Activated T-cell treated with anti-CD3 and anti-CD28 coated beads, Interleukin-2, amount 50 U/mL, for 24 hours (primary cell): Measurements from ENCODE around the gene KLHDC8A.
"Not testable (repeated sequence)": the region's sequence is repeated elsewhere in the genome, so short reads cannot be mapped to it uniquely, and the experiment has no call there.

Source experiments
- DNase-seq: peaks from one replicate; pipeline ENCODE4 v3.0.0-alpha.2; 2020
- H3K27ac Mint-ChIP-seq: 2 replicates; pipeline ENCODE4 v1.8.0; 2020; ENCODE audit warnings: mild to moderate bottlenecking, mixed read lengths
- H3K27me3 Mint-ChIP-seq: 2 replicates; pipeline ENCODE4 v1.8.0; 2020; ENCODE audit warnings: mixed read lengths
- H3K36me3 Mint-ChIP-seq: 2 replicates; pipeline ENCODE4 v1.8.0; 2020; ENCODE audit warnings: low read depth, mixed read lengths
- H3K4me1 Mint-ChIP-seq: 2 replicates; pipeline ENCODE4 v1.8.0; 2020; ENCODE audit warnings: low read depth, mixed read lengths
- H3K4me3 Mint-ChIP-seq: 2 replicates; pipeline ENCODE4 v1.8.0; 2020; ENCODE audit warnings: mild to moderate bottlenecking, moderate library complexity, mixed read lengths
- H3K9me3 Mint-ChIP-seq: 2 replicates; pipeline ENCODE4 v1.8.0; 2020; ENCODE audit warnings: mixed read lengths

The KLHDC8A gene

DNA sequence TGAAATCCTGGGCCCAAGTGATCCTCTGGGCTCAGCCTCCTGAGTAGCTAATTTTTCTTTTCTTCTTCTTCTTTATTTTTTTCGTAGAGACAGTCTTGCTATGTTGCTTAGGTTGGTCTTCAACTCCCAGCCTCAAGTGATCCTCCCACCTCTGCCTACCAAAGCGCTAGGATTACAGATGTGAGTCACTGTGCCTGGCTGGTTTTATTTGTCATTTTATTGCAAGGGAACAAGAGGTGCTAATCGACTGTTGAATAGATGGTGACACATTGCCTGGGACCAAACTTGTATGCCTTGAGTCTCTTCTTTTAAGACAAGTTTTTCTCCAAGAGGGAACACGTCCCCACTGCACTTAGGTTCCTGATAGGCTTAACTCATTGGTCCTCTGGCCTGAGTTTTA lies 20.0 kb upstream of the KLHDC8A start:
- Mint-ChIP-seq H3K27ac (no peak overlapping the region), H3K4me3 (no peak overlapping the region), H3K27me3 (peaks cover 19% of the 10 kb centered on the region)

DNA sequence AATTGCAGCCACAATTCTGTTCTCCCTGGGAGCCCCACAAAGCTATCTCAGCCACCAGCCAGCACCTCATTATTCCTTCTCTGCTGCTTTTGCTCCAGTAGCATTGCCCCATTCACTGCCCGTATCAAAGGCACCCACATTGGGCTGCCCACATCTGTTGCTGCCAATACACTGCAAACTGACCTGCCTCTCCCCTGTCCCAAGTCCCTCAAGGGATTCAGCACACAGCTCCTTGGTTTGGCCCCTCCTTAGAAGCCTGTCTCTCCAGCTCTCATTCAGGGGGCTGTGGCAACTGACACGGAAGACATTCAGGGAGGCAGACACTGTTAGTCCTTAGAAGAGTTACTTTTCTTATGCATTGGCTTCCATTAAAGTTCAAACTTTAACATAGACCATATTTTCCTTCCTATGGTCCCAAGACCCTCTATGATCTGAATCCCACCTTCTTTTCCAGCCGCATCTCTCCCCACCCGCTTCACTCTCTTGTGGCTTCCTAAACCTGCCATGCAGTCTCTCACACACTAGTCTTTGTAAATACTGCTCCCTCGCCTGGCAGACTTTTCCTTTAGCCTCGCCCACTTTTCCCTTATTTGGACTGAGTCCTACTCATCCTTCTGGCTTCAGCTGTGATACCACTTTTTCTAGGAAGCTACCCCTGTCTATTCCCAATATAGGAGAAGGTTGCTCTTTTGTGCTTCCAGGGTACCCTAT lies 19.3 kb upstream of the KLHDC8A start:
- no peak overlapping the region for H3K4me3 Mint-ChIP-seq
- peaks cover 19% of the 10 kb centered on the region for H3K27me3 Mint-ChIP-seq
- H3K27ac Mint-ChIP-seq, result no peak overlapping the region
- no peaks in the 10 kb centered on the region for H3K9me3 Mint-ChIP-seq
- H3K36me3 Mint-ChIP-seq, result no peaks in the 10 kb centered on the region
- peaks cover 15% of the 10 kb centered on the region for H3K4me1 Mint-ChIP-seq
- DNase-seq, result no peak

More for the DNA sequence above, 20.0 kb upstream of the KLHDC8A start:
- no peak for DNase-seq
- Mint-ChIP-seq H3K9me3 (no peaks in the 10 kb centered on the region), H3K36me3 (no peaks in the 10 kb centered on the region), H3K4me1 (peaks cover 15% of the 10 kb centered on the region)

DNA sequence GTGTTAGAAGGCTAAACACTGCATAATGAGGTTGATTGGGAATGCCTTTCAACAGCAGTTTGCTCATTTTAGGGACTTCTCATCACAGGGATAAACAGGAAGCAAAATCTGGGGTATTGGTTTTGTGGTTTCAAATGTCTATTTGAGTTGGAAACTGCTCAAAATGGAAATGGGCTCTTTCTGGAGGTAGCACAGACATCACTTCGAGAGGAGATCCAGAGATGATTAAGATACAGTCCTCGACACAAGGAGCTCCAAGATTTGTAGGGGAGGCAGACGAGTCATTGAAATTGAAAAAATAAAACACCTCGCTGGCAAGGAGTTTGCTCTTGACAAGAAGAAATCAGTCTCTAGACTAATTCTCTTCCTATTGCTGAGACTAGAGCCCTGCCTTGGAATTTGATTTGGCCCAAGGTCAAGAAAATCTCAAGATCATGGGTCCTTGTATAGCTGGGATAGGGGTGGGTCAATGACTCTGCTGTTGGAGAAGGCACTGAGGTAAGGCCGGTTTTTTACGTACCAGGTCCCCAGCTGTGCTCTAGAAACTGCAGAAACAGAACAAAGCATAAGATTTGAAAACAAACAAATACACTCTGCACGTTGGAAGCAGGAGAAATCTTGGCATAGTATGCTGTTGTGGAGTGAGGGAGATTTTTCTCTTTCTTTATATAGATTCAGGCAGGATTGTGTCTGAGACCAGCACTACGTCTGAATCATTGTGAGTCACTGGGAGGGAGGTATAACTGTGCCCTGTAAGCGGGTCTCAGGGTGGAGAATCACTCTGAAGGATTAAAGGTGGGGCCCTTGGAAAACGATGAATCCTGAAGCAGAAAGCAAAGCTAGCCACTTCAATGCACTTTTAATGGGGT lies 17.7 kb upstream of the KLHDC8A start:
- Mint-ChIP-seq H3K4me3 (no peak overlapping the region), H3K9me3 (no peaks in the 10 kb centered on the region), H3K4me1 (peaks cover 15% of the 10 kb centered on the region), H3K27me3 (peaks cover 19% of the 10 kb centered on the region), H3K36me3 (no peaks in the 10 kb centered on the region), H3K27ac (no peak overlapping the region)
- DNase-seq, result no peak

DNA sequence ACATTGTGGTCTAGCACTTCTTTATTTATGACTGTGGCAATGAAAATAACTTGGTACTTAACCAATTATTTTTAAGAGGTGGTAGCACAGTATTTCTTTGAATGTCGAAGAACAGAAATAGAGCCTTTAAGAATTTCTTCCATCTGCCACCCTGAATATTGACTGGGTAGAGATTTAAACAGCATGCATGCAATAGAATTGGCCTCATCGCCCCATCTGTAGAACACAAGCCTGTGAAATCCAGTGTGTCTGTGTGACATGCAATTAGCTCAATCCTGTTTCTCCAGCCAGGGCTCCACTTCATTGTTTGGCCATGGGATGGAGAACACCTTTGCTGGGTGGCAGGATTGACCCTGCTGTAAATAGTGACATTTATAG lies 17.1 kb upstream of the KLHDC8A start:
- Mint-ChIP-seq H3K9me3 (no peaks in the 10 kb centered on the region), H3K4me3 (no peak overlapping the region), H3K36me3 (no peaks in the 10 kb centered on the region), H3K4me1 (peaks cover 15% of the 10 kb centered on the region), H3K27me3 (peaks cover 19% of the 10 kb centered on the region), H3K27ac (no peak overlapping the region)
- DNase-seq, result no peak

DNA sequence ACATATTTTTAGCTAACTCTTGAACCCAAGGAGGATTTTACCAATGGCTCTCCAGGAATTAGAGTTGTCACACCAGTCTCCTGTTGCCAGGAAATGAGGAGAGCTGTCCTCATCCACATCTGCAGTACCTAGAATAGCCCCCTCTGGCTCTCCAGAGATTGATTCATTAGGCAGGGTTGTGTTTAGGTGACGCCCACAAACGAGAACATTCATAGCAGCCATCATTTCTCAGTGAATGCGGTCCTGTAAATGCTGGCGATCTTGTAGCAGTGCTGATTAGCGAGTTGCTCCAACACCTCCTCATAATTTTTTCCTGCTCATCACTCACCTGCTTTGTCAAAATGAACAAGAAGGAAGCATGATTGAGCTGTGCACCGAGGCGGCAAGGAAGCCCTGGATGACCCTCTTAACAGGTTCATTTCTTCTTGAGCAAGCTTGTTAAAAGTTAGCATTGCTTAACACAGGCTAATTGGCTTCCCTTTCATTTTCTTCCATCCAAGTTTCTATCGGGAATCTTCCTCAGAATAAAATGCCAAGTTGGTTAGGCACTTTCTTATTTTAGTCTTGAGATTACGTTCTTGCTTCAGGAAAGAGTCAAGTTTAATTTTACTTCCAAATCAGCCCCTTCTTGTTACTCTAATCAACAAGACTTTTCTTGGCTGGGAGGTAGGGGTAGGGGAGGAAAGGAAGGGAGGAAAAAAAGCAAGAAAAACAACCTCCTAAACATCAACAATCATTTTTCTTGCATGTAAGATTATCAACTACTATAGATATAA lies 16.5 kb upstream of the KLHDC8A start:
- no peaks in the 10 kb centered on the region for H3K36me3 Mint-ChIP-seq
- H3K27ac Mint-ChIP-seq, result no peak overlapping the region
- no peaks in the 10 kb centered on the region for H3K9me3 Mint-ChIP-seq
- H3K27me3 Mint-ChIP-seq, result peaks cover 18% of the 10 kb centered on the region
- DNase-seq, result no peak
- no peak overlapping the region for H3K4me3 Mint-ChIP-seq
- H3K4me1 Mint-ChIP-seq, result peaks cover 15% of the 10 kb centered on the region

DNA sequence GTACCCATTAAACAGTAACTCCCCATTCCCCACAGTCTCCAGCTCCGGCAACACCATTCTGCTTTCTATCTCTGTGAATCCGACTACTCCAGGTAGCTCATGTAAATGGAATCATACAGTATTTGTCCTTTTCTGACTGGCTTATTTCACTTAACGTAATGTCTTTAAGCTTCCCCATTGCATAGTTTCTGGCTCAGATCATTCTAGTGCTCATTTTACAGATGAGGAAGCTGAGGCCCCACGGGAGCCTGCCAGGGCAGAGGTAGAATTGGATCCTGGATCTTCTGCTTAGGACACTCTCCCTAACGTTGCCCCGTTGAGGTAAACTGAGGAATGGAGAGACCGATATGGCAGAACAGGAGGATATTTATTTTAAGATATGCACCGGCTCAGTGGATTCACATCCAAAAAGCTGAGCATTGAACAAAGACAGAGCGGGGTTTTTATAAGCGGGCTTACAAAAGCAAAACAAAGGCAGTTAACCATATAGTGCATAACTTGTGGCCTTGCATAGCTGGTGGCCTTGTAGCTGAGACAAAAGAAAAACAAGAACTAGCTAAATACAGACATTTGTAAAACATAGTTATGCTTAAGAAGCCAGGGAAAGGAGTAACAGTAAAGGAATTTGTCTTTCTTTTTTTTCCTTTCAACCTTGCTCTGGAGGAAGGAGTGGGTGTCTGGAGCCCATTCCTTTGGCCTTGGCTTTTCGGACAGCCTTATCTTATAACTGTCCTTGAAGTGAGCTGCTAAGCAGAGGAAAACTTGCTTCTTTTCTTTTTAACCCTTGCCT lies 15.3 kb upstream of the KLHDC8A start:
- peaks cover 15% of the 10 kb centered on the region for H3K4me1 Mint-ChIP-seq
- no peak overlapping the region for H3K4me3 Mint-ChIP-seq
- no peaks in the 10 kb centered on the region for H3K36me3 Mint-ChIP-seq
- no peak for DNase-seq
- no peaks in the 10 kb centered on the region for H3K9me3 Mint-ChIP-seq
- H3K27me3 Mint-ChIP-seq, result peaks cover 14% of the 10 kb centered on the region
- H3K27ac Mint-ChIP-seq, result no peak overlapping the region

DNA sequence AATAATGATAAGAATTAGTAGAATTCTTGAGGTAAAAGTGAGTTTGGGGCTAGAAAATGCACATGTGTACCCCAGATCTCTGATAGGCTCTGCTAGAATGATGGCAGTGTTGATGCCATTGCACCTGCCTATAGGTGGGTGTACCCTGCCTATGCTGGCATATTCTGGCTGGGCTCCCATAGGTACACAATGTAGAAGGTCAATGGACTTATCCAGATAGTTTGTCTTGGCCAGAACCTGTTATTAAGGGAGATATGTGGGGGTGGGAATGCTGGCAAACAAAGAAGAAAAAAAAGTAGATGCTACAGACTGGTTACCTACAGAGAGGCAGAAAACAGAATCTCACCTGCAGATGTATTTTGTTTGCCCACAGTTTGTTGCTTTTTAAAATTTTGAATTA lies 14.1 kb upstream of the KLHDC8A start:
- DNase-seq, result no peak
- Mint-ChIP-seq H3K9me3 (no peaks in the 10 kb centered on the region), H3K27me3 (peaks cover 5% of the 10 kb centered on the region), H3K4me3 (no peak overlapping the region), H3K4me1 (peaks cover 15% of the 10 kb centered on the region), H3K27ac (no peak overlapping the region), H3K36me3 (no peaks in the 10 kb centered on the region)

DNA sequence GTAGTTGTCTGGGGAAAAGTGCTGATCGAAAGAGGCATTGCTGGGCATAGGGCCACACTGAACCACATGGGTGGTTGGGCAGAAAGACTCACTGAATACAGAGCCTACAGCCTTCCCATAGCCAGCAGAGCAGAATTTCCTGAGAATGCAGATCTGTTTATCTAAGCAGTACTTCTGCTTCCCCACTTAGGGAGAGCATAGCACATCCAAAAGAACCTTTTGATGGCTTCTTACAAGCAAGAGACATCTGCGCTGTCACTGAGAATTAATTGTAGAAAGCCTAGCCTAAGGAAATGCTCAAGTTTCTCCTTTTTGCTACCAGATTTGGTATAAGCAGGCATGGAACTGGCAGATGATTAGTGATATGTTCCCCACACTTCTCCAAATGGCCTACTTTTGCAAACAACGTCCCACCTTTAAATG lies 13.0 kb upstream of the KLHDC8A start:
- H3K4me1 Mint-ChIP-seq, result peaks cover 14% of the 10 kb centered on the region
- H3K9me3 Mint-ChIP-seq, result no peaks in the 10 kb centered on the region
- H3K27me3 Mint-ChIP-seq, result peaks cover 3% of the 10 kb centered on the region
- no peak overlapping the region for H3K27ac Mint-ChIP-seq
- DNase-seq, result no peak
- H3K36me3 Mint-ChIP-seq, result no peaks in the 10 kb centered on the region
- H3K4me3 Mint-ChIP-seq, result no peak overlapping the region

DNA sequence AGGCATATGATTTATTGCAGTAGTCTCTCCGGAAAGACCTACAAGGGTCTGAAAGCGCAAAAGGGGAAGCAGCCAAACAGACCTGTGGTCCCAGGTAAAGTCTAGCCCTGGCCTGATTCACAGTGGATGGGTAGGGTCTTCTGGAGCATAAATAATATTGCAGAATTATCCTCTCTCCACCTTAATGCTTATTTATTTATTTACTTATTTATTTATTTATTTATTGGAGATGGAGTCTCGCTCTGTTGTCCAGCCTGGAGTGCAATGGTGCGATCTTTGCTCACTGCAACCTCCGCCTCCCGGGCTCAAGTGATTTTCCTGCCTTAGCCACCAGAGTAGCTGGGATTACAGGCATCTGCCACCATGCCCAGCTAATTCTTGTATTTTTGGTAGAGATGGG lies 11.8 kb upstream of the KLHDC8A start:
- no peak overlapping the region for H3K4me3 Mint-ChIP-seq
- no peak for DNase-seq
- no peak overlapping the region for H3K27ac Mint-ChIP-seq
- peaks cover 3% of the 10 kb centered on the region for H3K27me3 Mint-ChIP-seq
- H3K9me3 Mint-ChIP-seq, result no peaks in the 10 kb centered on the region
- H3K36me3 Mint-ChIP-seq, result no peaks in the 10 kb centered on the region
- peaks cover 2% of the 10 kb centered on the region for H3K4me1 Mint-ChIP-seq

DNA sequence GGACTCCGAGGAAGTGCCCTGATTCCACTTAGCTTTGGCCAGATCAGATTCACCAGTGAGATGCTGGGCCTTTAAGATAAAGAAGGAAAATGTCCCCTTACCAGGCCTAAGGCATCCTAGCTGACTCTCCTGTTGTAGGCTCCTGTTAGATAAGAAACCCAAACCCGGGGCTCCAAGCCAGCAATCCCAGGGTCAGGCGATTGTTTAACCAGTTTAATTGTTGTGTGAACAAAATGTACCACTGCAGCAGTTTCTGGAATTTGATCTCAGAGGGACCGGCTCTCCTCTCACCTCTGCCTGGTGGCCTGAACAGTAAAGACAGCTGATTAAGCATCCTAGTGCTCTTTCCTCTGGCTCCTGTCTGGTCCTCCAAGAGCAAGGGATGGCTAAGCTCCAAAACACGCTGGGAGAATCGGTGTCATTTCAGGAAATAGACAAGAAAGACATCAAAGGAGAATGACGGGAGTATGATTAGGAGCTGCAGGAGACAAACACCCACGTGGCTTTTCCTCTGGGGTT lies 9.3 kb upstream of the KLHDC8A start:
- H3K27ac Mint-ChIP-seq, result no peak overlapping the region
- no peak overlapping the region for H3K4me3 Mint-ChIP-seq
- no peaks in the 10 kb centered on the region for H3K4me1 Mint-ChIP-seq
- H3K27me3 Mint-ChIP-seq, result peaks cover 3% of the 10 kb centered on the region
- DNase-seq, result no peak
- no peaks in the 10 kb centered on the region for H3K9me3 Mint-ChIP-seq
- H3K36me3 Mint-ChIP-seq, result no peaks in the 10 kb centered on the region

DNA sequence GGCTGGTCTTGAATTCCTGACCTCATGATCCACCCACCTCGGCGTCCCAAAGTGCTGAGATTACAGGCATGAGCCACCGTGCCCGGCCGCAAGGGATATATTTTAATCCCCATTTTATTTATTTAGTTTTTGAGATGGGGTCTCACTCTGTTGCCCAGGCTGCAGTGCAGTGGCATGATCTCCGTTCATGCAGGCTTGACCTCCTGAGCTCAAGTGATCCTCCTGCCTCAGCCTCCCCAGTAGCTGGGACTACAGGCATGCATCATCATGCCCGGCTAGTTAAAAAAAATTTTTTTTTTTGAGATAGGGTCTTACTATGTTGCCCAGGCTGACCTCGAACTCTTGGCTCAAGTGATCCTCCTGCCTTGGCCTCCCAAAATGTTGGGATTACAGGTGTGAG lies 8.4 kb upstream of the KLHDC8A start:
- H3K4me1 Mint-ChIP-seq, H3K36me3 Mint-ChIP-seq, H3K4me3 Mint-ChIP-seq, DNase-seq, H3K9me3 Mint-ChIP-seq, H3K27me3 Mint-ChIP-seq, H3K27ac Mint-ChIP-seq: not testable (repeated sequence)

DNA sequence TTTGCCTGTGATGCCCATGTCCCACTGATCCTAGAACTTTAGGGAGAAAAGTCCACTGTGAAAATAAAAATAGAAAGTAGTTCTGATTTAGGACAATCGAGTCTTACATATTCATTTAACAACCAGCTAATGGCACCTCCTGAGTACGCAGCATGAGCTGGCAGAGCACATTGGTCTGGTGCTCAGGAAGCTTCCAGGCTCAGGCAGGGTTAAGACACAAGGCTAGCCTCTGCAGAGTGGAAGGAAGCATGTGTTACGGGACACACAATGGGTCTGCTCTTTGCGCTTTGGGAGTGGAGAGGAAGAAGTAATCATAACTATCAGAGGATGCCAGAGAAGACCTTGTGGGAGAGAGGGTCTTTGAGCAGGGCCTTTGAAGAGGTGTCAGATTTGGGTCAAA lies 4.2 kb upstream of the KLHDC8A start:
- no peaks in the 10 kb centered on the region for H3K4me1 Mint-ChIP-seq
- no peaks in the 10 kb centered on the region for H3K9me3 Mint-ChIP-seq
- H3K27me3 Mint-ChIP-seq, result peaks cover 12% of the 10 kb centered on the region
- no peaks in the 10 kb centered on the region for H3K36me3 Mint-ChIP-seq
- no peak overlapping the region for H3K27ac Mint-ChIP-seq
- H3K4me3 Mint-ChIP-seq, result no peak overlapping the region
- no peak for DNase-seq

DNA sequence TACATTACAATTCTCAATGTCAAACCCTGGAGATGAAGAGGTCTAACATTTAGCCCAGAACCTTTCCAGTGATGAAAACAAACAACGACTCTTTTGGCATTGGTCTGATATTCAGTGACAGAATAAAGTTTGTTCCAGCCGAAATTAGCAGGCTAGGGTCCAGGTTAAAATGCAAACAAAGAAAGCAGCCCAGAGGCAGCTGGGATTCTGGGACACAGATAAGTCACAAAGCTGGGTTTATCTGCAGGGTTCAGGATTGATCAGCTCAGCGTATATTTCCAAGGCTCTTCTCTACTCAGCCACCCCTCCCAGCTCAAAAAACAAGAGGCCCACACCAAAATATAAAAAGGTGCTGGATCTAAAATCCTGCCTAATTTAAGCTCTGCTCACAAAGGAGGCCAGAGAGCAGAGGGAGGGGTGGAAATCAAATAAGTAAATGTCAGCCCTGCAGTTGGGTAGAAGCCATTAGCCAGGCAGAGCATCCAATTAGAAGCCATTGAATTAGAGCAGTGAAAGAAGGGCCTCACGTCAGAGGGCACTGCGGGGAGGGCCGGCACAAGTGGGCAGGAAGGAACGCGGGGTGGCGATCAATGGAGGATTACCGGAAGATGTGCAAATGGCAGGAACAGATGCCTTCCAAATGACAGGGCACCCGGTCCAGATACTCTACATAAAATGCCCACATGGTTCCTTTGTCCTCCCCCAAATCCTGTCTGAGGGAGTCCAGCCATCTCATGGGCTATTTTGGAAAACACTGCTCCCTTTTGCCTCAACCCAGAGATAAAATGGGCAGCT lies 3.2 kb upstream of the KLHDC8A start:
- Mint-ChIP-seq H3K4me1 (no peaks in the 10 kb centered on the region), H3K4me3 (no peak overlapping the region), H3K27me3 (peaks cover 12% of the 10 kb centered on the region), H3K36me3 (no peaks in the 10 kb centered on the region), H3K9me3 (no peaks in the 10 kb centered on the region), H3K27ac (no peak overlapping the region)
- DNase-seq, result no peak
